Measurements from ENCODE around the gene FGFRL1. TPM values are rescaled to one million over a fixed set of nuclear protein-coding genes. Genes with fewer than 3 reads are reported as not detected.

Gene FGFRL1
- total and polyA plus RNA-seq, 2 experiments from 2014 or later, result 28.1 to 34.0 TPM

DNA sequence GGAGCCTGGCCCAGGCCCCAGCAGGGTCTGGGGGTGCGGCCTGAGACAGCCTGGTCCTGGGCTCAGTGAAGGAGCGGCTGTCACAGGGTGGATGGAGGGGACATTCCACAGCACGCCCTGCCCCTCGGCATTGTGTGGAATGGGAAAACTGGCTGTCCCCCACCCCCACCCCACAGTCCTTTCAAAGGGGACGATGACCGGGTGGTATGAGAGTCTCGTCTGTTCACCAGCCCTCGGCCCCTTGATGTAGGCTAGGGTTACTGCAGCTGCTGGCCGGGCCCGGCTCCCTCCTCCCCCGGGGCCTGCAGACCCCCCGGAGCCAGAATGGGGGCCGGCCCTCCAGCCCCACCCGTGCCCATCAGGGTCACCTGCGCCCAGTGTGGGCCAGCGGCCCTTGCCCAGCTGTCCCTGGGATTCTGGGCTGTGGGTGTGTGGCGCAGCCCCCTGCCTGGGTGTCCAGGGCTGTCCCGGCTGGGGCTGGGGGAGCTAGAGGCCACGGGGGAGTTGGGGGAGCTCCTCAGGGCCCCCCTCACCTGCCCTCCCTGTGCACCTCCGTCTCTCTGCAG is 11.7 kb downstream of the FGFRL1 start:
- no peak overlapping the region for H2AFZ ChIP-seq
- no peaks in the 10 kb centered on the region for H3K9me2 ChIP-seq (replicated peaks; ENCODE audit: insufficient read depth)
- TF ChIP-seq EZH2 (IDR thresholded peaks at IDR 0.05; ENCODE audit: borderline replicate concordance), result no peak
- TF ChIP-seq, protein P1, sequence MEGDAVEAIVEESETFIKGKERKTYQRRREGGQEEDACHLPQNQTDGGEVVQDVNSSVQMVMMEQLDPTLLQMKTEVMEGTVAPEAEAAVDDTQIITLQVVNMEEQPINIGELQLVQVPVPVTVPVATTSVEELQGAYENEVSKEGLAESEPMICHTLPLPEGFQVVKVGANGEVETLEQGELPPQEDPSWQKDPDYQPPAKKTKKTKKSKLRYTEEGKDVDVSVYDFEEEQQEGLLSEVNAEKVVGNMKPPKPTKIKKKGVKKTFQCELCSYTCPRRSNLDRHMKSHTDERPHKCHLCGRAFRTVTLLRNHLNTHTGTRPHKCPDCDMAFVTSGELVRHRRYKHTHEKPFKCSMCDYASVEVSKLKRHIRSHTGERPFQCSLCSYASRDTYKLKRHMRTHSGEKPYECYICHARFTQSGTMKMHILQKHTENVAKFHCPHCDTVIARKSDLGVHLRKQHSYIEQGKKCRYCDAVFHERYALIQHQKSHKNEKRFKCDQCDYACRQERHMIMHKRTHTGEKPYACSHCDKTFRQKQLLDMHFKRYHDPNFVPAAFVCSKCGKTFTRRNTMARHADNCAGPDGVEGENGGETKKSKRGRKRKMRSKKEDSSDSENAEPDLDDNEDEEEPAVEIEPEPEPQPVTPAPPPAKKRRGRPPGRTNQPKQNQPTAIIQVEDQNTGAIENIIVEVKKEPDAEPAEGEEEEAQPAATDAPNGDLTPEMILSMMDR (IDR thresholded peaks at IDR 0.05; ENCODE audit: poor library complexity), result no peak
- no peak for TF ChIP-seq EZH2phosphoT487 (IDR thresholded peaks at IDR 0.05; ENCODE audit: low read depth, severe bottlenecking, unreplicated experiment)
- no peak overlapping the region for H3K4me2 ChIP-seq
- no peaks in the 10 kb centered on the region for H3K9me3 ChIP-seq (ENCODE audit: low read depth)
- DNase-seq (ENCODE audit: low spot score), result no peak
- no peaks in the 10 kb centered on the region for H3K36me3 ChIP-seq (replicated peaks; ENCODE audit: insufficient read depth, low read depth)
- WGBS (ENCODE audit: low lambda C conversion rate, missing lambda C conversion rate), result 96% methylated on average over 12 of the region's 20 CpGs
- H3K79me2 ChIP-seq, result peaks cover 3% of the 10 kb centered on the region
- H3K4me1 ChIP-seq (ENCODE audit: insufficient read depth), result peaks cover 13% of the 10 kb centered on the region
- H3K4me3 ChIP-seq, result no peak overlapping the region
- H3K27ac ChIP-seq, result no peak overlapping the region
- no peaks in the 10 kb centered on the region for H4K20me1 ChIP-seq (ENCODE audit: insufficient read depth, poor library complexity, severe bottlenecking)
- H3K27me3 ChIP-seq, result no peaks in the 10 kb centered on the region

DNA sequence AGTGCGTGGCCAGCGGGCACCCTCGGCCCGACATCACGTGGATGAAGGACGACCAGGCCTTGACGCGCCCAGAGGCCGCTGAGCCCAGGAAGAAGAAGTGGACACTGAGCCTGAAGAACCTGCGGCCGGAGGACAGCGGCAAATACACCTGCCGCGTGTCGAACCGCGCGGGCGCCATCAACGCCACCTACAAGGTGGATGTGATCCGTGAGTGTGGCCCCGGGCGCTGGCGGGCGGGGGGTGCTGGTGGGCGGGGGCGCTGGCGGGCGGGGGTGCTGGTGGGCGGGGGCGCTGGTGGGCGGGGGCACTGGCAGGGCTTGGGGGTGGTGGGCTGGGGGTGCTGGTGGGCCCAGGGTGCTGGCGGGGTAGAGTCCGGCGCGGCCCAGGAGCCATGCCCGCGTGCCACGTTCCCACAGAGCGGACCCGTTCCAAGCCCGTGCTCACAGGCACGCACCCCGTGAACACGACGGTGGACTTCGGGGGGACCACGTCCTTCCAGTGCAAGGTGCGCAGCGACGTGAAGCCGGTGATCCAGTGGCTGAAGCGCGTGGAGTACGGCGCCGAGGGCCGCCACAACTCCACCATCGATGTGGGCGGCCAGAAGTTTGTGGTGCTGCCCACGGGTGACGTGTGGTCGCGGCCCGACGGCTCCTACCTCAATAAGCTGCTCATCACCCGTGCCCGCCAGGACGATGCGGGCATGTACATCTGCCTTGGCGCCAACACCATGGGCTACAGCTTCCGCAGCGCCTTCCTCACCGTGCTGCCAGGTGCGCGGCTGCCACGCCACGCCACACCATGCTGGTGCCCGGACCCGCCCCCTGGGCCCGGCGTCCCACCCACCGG is 12.7 kb downstream of the FGFRL1 start:
- Histone ChIP-seq H3K79me2 (no peaks in the 10 kb centered on the region), H3K9me2 (replicated peaks; ENCODE audit: insufficient read depth) (no peaks in the 10 kb centered on the region), H3K4me2 (no peak overlapping the region), H3K36me3 (replicated peaks; ENCODE audit: insufficient read depth, low read depth) (no peaks in the 10 kb centered on the region), H4K20me1 (ENCODE audit: insufficient read depth, poor library complexity, severe bottlenecking) (no peaks in the 10 kb centered on the region), H3K27ac (no peak overlapping the region), H3K4me1 (ENCODE audit: insufficient read depth) (peaks cover 6% of the 10 kb centered on the region), H3K4me3 (no peak overlapping the region), H2AFZ (no peak overlapping the region), H3K27me3 (no peaks in the 10 kb centered on the region), H3K9me3 (ENCODE audit: low read depth) (no peaks in the 10 kb centered on the region)
- 98% methylated on average over 50 of the region's 83 CpGs for WGBS (ENCODE audit: low lambda C conversion rate, missing lambda C conversion rate)
- DNase-seq (ENCODE audit: low spot score), result no peak
- TF ChIP-seq, protein P1 (IDR thresholded peaks at IDR 0.05; ENCODE audit: poor library complexity), result no peak
- TF ChIP-seq EZH2phosphoT487 (IDR thresholded peaks at IDR 0.05; ENCODE audit: low read depth, severe bottlenecking, unreplicated experiment), result no peak
- TF ChIP-seq EZH2 (IDR thresholded peaks at IDR 0.05; ENCODE audit: borderline replicate concordance), result no peak

DNA sequence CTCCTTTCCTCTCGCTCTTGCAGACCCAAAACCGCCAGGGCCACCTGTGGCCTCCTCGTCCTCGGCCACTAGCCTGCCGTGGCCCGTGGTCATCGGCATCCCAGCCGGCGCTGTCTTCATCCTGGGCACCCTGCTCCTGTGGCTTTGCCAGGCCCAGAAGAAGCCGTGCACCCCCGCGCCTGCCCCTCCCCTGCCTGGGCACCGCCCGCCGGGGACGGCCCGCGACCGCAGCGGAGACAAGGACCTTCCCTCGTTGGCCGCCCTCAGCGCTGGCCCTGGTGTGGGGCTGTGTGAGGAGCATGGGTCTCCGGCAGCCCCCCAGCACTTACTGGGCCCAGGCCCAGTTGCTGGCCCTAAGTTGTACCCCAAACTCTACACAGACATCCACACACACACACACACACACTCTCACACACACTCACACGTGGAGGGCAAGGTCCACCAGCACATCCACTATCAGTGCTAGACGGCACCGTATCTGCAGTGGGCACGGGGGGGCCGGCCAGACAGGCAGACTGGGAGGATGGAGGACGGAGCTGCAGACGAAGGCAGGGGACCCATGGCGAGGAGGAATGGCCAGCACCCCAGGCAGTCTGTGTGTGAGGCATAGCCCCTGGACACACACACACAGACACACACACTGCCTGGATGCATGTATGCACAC is 13.6 kb downstream of the FGFRL1 start:
- no peaks in the 10 kb centered on the region for H3K79me2 ChIP-seq
- no peaks in the 10 kb centered on the region for H3K27me3 ChIP-seq
- no peak overlapping the region for H3K4me2 ChIP-seq
- no peaks in the 10 kb centered on the region for H3K9me2 ChIP-seq (replicated peaks; ENCODE audit: insufficient read depth)
- TF ChIP-seq, protein P1 (IDR thresholded peaks at IDR 0.05; ENCODE audit: poor library complexity), result no peak
- no peak for TF ChIP-seq EZH2 (IDR thresholded peaks at IDR 0.05; ENCODE audit: borderline replicate concordance)
- no peak for TF ChIP-seq EZH2phosphoT487 (IDR thresholded peaks at IDR 0.05; ENCODE audit: low read depth, severe bottlenecking, unreplicated experiment)
- H2AFZ ChIP-seq, result no peak overlapping the region
- H3K27ac ChIP-seq, result no peak overlapping the region
- no peaks in the 10 kb centered on the region for H4K20me1 ChIP-seq (ENCODE audit: insufficient read depth, poor library complexity, severe bottlenecking)
- no peaks in the 10 kb centered on the region for H3K4me1 ChIP-seq (ENCODE audit: insufficient read depth)
- WGBS (ENCODE audit: low lambda C conversion rate, missing lambda C conversion rate), result 94% methylated on average over 32 of the region's 32 CpGs
- no peak for DNase-seq (ENCODE audit: low spot score)
- no peak overlapping the region for H3K4me3 ChIP-seq
- no peaks in the 10 kb centered on the region for H3K9me3 ChIP-seq (ENCODE audit: low read depth)
- H3K36me3 ChIP-seq (replicated peaks; ENCODE audit: insufficient read depth, low read depth), result no peaks in the 10 kb centered on the region
